Measurements from ENCODE around the gene FBXO40. TPM values are rescaled to one million over a fixed set of nuclear protein-coding genes. Genes with fewer than 3 reads are reported as not detected.

FBXO40 gene
- total RNA-seq, result not detected in 2 replicates

DNA sequence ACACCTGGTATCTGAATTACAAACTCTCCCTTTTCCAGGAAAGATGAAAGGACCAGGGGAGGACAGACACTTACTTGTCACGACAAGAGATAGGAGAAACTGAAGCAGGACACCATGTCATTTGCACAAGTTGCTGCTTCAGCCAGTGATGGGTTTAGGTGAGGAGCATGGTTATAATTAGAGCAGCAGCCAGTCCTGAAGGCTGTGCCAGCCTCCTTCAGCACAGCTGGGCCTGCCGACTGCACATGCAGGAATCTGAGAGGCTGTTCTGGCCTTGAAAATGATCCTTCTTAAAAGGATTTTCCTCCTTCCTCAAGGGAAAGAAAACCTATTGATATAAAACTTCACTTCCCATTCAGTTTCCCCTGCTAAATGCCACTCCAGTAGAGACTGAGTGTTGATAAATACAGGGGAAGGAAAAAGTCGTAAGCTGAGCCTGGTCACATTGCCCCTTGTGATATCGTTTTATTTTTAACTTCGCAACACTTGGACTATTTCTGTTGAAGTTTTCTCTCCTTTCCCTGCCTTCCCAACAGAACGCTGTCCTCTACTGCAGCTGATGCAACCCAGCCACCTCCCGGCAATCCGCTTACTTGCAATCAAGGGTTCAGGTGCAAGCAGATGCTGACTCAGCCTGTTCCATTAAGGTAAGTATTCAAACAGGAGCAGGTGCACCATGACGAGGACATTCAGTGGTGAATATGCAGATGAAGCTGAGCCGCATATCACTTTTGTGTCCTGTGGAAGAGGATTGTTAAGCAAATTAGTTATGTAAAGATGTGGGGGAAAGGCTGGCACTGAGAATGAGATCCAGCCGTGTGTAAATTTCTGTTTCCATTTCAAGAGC lies at the start of gene FBXO40:
Gene FBXO40 (plus strand): TSS at position 524 of the 847 bp plus-strand sequence. CDS start 27,197 bp downstream, outside the sequence.

GRCh38 chr3:121545574-121546455 lies 47.4 kb upstream of the FBXO40 start, which contains the start of gene POLQ:
POLQ (minus strand) TSS chr3:121545988; CDS start chr3:121545877, 111 bp downstream.

GRCh38 chr3:121567649-121568048 lies 25.5 kb upstream of the FBXO40 start, which contains the start of gene ARGFX:
ARGFX (plus strand) TSS chr3:121567949; CDS start chr3:121570714, 2,765 bp downstream.

GRCh38 chr3:121660356-121661171 lies 67.4 kb downstream of the FBXO40 start, which contains the start of gene HCLS1:
HCLS1 (minus strand) TSS chr3:121660903; CDS start chr3:121658347, 2,556 bp downstream.

Other genes starting within 250 kb of the FBXO40 start
- 1.8 and 2.4 TPM in 2 replicates for gene POLQ, start 47.4 kb upstream of the FBXO40 start, total RNA-seq
- gene ARGFX, start 25.4 kb upstream of the FBXO40 start, total RNA-seq, result not detected in 2 replicates
- 7.1 and 7.2 TPM in 2 replicates for gene HCLS1, start 67.5 kb downstream of the FBXO40 start, total RNA-seq
- gene GOLGB1, start 156.4 kb downstream of the FBXO40 start, total RNA-seq, result 55.3 and 60.3 TPM in 2 replicates
- gene IQCB1, start 241.7 kb downstream of the FBXO40 start, total RNA-seq, result 11.7 and 13.7 TPM in 2 replicates
- 2.4 and 3.1 TPM in 2 replicates for gene EAF2, start 241.8 kb downstream of the FBXO40 start, total RNA-seq